HEK293T (cell line): ENCODE data around the gene PITPNM1.

ENCODE experiments used
- ARNT ChIP-seq: fragments of 450-650 bp; IDR thresholded peaks from 2 replicates; pipeline ENCODE4 v1.6.1; 2017; ENCODE audit warnings: mild to moderate bottlenecking
- BHLHE40 ChIP-seq: fragments of 450-650 bp; IDR thresholded peaks from 2 replicates; pipeline ENCODE4 v1.6.1; 2016; ENCODE audit warnings: mild to moderate bottlenecking, moderate library complexity, borderline replicate concordance
- FOXK2 ChIP-seq: fragments of 450-650 bp; IDR thresholded peaks from 2 replicates; pipeline ENCODE4 v1.6.1; 2016; ENCODE audit warnings: mild to moderate bottlenecking
- FOXM1 ChIP-seq: fragments of 450-650 bp; IDR thresholded peaks from 2 replicates; pipeline ENCODE4 v1.6.1; 2017; ENCODE audit warnings: mild to moderate bottlenecking, borderline replicate concordance
- HDGF ChIP-seq: fragments of 450-650 bp; IDR thresholded peaks from 2 replicates; pipeline ENCODE4 v1.6.1; 2017; ENCODE audit warnings: antibody characterized with exemption, borderline replicate concordance
- L3MBTL2 ChIP-seq: fragments of 450-650 bp; conservative IDR thresholded peaks from 2 replicates; pipeline ENCODE4 v1.6.1; 2016; ENCODE audit warnings: mild to moderate bottlenecking
- LEF1 ChIP-seq: fragments of 450-650 bp; IDR thresholded peaks from 2 replicates; pipeline ENCODE4 v1.6.1; 2017; ENCODE audit warnings: mild to moderate bottlenecking, borderline replicate concordance
- NFRKB ChIP-seq: fragments of 450-650 bp; IDR thresholded peaks from 2 replicates; pipeline ENCODE4 v1.6.1; 2016; ENCODE audit warnings: mild to moderate bottlenecking, moderate library complexity
- PKNOX1 ChIP-seq: fragments of 450-650 bp; IDR thresholded peaks from 2 replicates; pipeline ENCODE4 v1.6.1; 2016
- SP1 ChIP-seq: fragments of 450-650 bp; IDR thresholded peaks from 2 replicates; pipeline ENCODE4 v1.6.1; 2017
- ZNF384 ChIP-seq: fragments of 450-650 bp; IDR thresholded peaks from 2 replicates; pipeline ENCODE4 v1.6.1; 2016

- TF ChIP-seq L3MBTL2 (no peak), NFRKB (no peak), ARNT (no peak), BHLHE40 (no peak), HDGF (0 out of 2 replicates have a peak, but pooled peaks have one; percentile 30), ZNF384 (no peak), FOXK2 (no peak), LEF1 (no peak; the same call in 1 of the 2 replicates), FOXM1 (peak; percentile 31; the same call in 1 of the 2 replicates), PKNOX1 (peak; percentile 99), SP1 (no peak)
Measured at GRCh38 chr11:67507864-67508485, 2.8 kb upstream of the PITPNM1 start, which contains the start of gene CDK2AP2.
